Suprapubic skin (tissue), 4 donors: ENCODE data around the gene ZNF652.

Experiments
- EP300 ChIP-seq: sonication (generic); formaldehyde crosslinking; IDR thresholded peaks from one replicate; pipeline ENCODE4 v1.6.1; 2017; ENCODE audit warnings: antibody characterized with exemption
- POLR2A ChIP-seq, 2 donors: fragments of 450-650 bp; IDR thresholded peaks; one replicate each; pipeline ENCODE4 v1.6.1; 2017; ENCODE audit warnings: antibody characterized with exemption in 2 of 2, mild to moderate bottlenecking in 2 of 2, moderate library complexity in 2 of 2
- POLR2AphosphoS5 ChIP-seq, 3 donors: sonication (generic); formaldehyde crosslinking; IDR thresholded peaks; one replicate each; pipeline ENCODE4 v1.6.1; 2017; ENCODE audit warnings: antibody characterized with exemption in 3 of 3
- TF ChIP-seq, protein P1 (sequence below), 2 donors: fragments of 200-600 bp in 1 of 2; fragments of 450-650 bp in 1 of 2; sonication (generic) in 1 of 2; IDR thresholded peaks; one replicate each; pipeline ENCODE4 v1.5.1; 2016 to 2019; ENCODE audit warnings: antibody characterized with exemption in 2 of 2, mild to moderate bottlenecking in 1 of 2, moderate library complexity in 1 of 2

DNA sequence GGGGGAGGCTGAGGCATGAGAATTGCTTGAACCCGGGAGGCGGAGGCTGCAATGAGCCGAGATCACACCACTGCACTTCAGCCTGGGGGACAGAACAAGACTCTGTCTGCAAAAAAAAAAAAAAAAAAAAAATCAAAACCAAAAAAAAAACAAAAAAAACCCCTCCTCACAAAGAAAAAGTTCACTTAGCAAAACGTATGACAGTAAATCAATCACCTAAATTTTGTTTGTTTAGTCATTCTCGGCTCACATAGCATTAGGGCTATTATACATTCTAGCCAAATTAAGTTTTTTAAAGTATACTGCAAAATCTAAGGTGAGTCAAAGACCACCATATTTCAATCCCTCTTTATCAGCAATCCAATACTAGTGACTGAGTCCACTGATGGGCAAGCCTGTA is 5.7 kb downstream of the ZNF652 start:
- TF ChIP-seq POLR2AphosphoS5 (IDR thresholded peaks at IDR 0.05) (no peak), POLR2A (IDR thresholded peaks at IDR 0.05) (no peak), EP300 (no peak)
- TF ChIP-seq, protein P1, sequence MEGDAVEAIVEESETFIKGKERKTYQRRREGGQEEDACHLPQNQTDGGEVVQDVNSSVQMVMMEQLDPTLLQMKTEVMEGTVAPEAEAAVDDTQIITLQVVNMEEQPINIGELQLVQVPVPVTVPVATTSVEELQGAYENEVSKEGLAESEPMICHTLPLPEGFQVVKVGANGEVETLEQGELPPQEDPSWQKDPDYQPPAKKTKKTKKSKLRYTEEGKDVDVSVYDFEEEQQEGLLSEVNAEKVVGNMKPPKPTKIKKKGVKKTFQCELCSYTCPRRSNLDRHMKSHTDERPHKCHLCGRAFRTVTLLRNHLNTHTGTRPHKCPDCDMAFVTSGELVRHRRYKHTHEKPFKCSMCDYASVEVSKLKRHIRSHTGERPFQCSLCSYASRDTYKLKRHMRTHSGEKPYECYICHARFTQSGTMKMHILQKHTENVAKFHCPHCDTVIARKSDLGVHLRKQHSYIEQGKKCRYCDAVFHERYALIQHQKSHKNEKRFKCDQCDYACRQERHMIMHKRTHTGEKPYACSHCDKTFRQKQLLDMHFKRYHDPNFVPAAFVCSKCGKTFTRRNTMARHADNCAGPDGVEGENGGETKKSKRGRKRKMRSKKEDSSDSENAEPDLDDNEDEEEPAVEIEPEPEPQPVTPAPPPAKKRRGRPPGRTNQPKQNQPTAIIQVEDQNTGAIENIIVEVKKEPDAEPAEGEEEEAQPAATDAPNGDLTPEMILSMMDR (IDR thresholded peaks at IDR 0.05), result no peak
